WTC11 (cell line): ENCODE results near the gene RPA3. TPM values are rescaled to one million over a fixed set of nuclear protein-coding genes. Genes with fewer than 3 reads are reported as not detected.

Experiments
- ATAC-seq: fragments of 200-7000 bp; cut with Tn5 transposase; 2 replicates; pipeline ENCODE4 v1.10.0; 2021; ENCODE audit warnings: mild to moderate bottlenecking, moderate library complexity
- CTCF ChIA-PET: fragments of 300-600 bp; sonication (Branson Sonifier 250); formaldehyde crosslinking; loops from one replicate; lab custom pipeline; 2021; ENCODE audit warnings: antibody characterized with exemption; lab: Charles Lee
- POLR2A ChIA-PET: fragments of 350-600 bp; sonication (Branson Sonifier 250); formaldehyde crosslinking; loops from one replicate; lab custom pipeline; 2021; ENCODE audit warnings: antibody characterized with exemption; lab: Charles Lee
- DNase-seq: peaks from one replicate; pipeline ENCODE4 v3.0.0; 2021; ENCODE audit warnings: low spot score
- H3K27ac Mint-ChIP-seq: 2 replicates; pipeline ENCODE4 v1.8.0; 2021; ENCODE audit warnings: mixed read lengths
- H3K27me3 Mint-ChIP-seq: 2 replicates; pipeline ENCODE4 v1.8.0; 2021; ENCODE audit warnings: low read depth, mild to moderate bottlenecking, moderate library complexity, mixed read lengths
- H3K36me3 Mint-ChIP-seq: 2 replicates; pipeline ENCODE4 v1.8.0; 2021; ENCODE audit warnings: mixed read lengths
- H3K4me1 Mint-ChIP-seq: 2 replicates; pipeline ENCODE4 v1.8.0; 2022; ENCODE audit warnings: mixed read lengths
- H3K4me3 Mint-ChIP-seq: 2 replicates; pipeline ENCODE4 v1.8.0; 2021; ENCODE audit warnings: mild to moderate bottlenecking, moderate library complexity, mixed read lengths
- H3K9me3 Mint-ChIP-seq: 2 replicates; pipeline ENCODE4 v1.8.0; 2021; ENCODE audit warnings: mixed read lengths
- AFF4 ChIP-seq: sonication (generic); formaldehyde crosslinking; IDR thresholded peaks from 2 replicates; pipeline ENCODE4 v1.8.1; 2023; ENCODE audit warnings: mild to moderate bottlenecking, missing genetic modification reagents, borderline replicate concordance
- ATF3 ChIP-seq: sonication (generic); formaldehyde crosslinking; conservative IDR thresholded peaks from 2 replicates; pipeline ENCODE4 v1.8.1; 2022; ENCODE audit warnings: mild to moderate bottlenecking, missing genetic modification reagents
- ATF6 ChIP-seq: sonication (generic); formaldehyde crosslinking; IDR thresholded peaks from 2 replicates; pipeline ENCODE4 v1.8.1; 2023; ENCODE audit warnings: mild to moderate bottlenecking, missing genetic modification reagents
- E2F5 ChIP-seq: sonication (generic); formaldehyde crosslinking; IDR thresholded peaks from 2 replicates; pipeline ENCODE4 v1.8.1; 2022; ENCODE audit warnings: mild to moderate bottlenecking, moderate library complexity, missing genetic modification reagents
- HMGA2 ChIP-seq: fragments of 250-450 bp; sonication (Bioruptor Pico); IDR thresholded peaks from 2 replicates; pipeline ENCODE4 v1.4.0; 2021; ENCODE audit warnings: mild to moderate bottlenecking, moderate library complexity
- JAZF1 ChIP-seq: fragments of 250-450 bp; sonication (Bioruptor Pico); IDR thresholded peaks from 2 replicates; pipeline ENCODE4 v1.9.0; 2021; ENCODE audit warnings: moderate library complexity, mild to moderate bottlenecking, inconsistent platforms
- MXD4 ChIP-seq: fragments of 250-450 bp; sonication (Bioruptor Pico); IDR thresholded peaks from 2 replicates; pipeline ENCODE4 v1.8.0; 2021; ENCODE audit warnings: mild to moderate bottlenecking, moderate library complexity, borderline replicate concordance
- NFATC4 ChIP-seq: fragments of 250-450 bp; sonication (Bioruptor Pico); IDR thresholded peaks from 2 replicates; pipeline ENCODE4 v1.9.0; 2021; ENCODE audit warnings: mild to moderate bottlenecking
- TEAD1 ChIP-seq: sonication (generic); formaldehyde crosslinking; IDR thresholded peaks from 2 replicates; pipeline ENCODE4 v1.8.0; 2022; ENCODE audit warnings: mild to moderate bottlenecking, missing genetic modification reagents
- TP53 ChIP-seq: sonication (generic); formaldehyde crosslinking; IDR thresholded peaks from 2 replicates; pipeline ENCODE4 v1.8.1; 2023; ENCODE audit warnings: mild to moderate bottlenecking, missing genetic modification reagents
- ZBTB21 ChIP-seq: sonication (generic); formaldehyde crosslinking; IDR thresholded peaks from 2 replicates; pipeline ENCODE4 v1.8.1; 2023; ENCODE audit warnings: mild to moderate bottlenecking, missing genetic modification reagents, borderline replicate concordance
- ZNF121 ChIP-seq: sonication (generic); formaldehyde crosslinking; IDR thresholded peaks from 2 replicates; pipeline ENCODE4 v1.8.0; 2023; ENCODE audit warnings: missing genetic modification reagents
- ZNF138 ChIP-seq: sonication (generic); formaldehyde crosslinking; conservative IDR thresholded peaks from 2 replicates; pipeline ENCODE4 v1.8.1; 2022; ENCODE audit warnings: mild to moderate bottlenecking, moderate library complexity, missing genetic modification reagents
- ZNF263 ChIP-seq: sonication (generic); formaldehyde crosslinking; IDR thresholded peaks from 2 replicates; pipeline ENCODE4 v1.8.1; 2022; ENCODE audit warnings: low read depth, mild to moderate bottlenecking, moderate library complexity, missing genetic modification reagents
- ZNF423 ChIP-seq: fragments of 250-450 bp; sonication (Bioruptor Pico); IDR thresholded peaks from 2 replicates; pipeline ENCODE4 v2.1.2; 2022; ENCODE audit warnings: mild to moderate bottlenecking, moderate library complexity
- total RNA-seq: library from RNA; stranded (reverse); gene quantifications from 3 replicates; pipeline ENCODE4 v1.2.3, GENCODE V29; 2021

RPA3 gene
- total RNA-seq, 1 experiment from 2014 or later, result 97.8 TPM

- no peak for TF ChIP-seq E2F5
- TF ChIP-seq ATF6 (CRISPR knock-in tag), result no peak
- no peak for TF ChIP-seq HMGA2 (CRISPR knock-in tag)
- no peak for TF ChIP-seq ZNF423
Measured at GRCh38 chr7:7687800-7688199, 30.6 kb downstream of the RPA3 start (continued).

DNA sequence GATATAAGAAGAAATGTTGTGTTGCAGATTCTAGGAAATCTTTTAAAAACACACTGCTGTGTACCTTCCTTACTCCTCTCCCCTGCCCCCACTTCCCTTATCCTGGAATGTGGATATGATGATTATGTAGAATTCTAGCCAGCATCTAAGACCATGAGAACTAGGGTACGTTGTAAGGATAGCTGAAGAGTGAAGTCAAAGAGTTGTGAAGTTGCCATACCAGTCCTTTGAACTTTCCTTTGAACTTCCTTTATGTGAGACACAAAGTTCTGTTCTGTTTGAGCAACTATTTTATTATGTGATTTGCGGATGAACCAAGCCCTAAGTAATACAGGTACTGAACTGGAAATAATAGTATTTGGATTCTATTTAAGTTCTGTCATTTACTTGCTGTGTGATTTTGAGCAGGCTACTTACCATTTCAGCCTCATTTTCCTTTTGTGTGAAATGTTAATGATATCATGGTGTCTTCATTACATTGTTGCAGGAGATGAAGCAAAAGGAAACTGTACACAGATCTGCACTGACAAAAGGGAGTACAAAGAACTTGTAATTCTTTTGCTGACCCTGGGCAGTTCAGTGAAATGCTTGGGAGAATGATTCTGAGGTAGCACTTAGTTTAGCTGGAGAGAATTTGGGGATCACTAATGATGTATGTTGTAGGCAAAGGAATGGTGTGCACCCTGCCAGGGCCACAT, 31.4 kb downstream of the RPA3 start:
- Mint-ChIP-seq H3K36me3 (no peaks in the 10 kb centered on the region), H3K9me3 (no peaks in the 10 kb centered on the region), H3K27ac (no peak overlapping the region), H3K27me3 (no peaks in the 10 kb centered on the region; the same call in 1 of the 2 replicates), H3K4me3 (no peak overlapping the region)
- ChIA-PET POLR2A (no interaction called here), CTCF (interaction anchor here (0.6 kb wide), 1 partner anchor 591 kb away, joined by 3 read pairs; no protein-coding TSS in a partner anchor)
- DNase-seq (no peak), ATAC-seq (no peak)
- no peak for TF ChIP-seq MXD4
- TF ChIP-seq AFF4, result no peak
- no peak for TF ChIP-seq ATF3 (CRISPR knock-in tag)
- TF ChIP-seq ZNF138 (CRISPR knock-in tag), result no peak
- TF ChIP-seq ZNF121 (CRISPR knock-in tag), result no peak
- no peak for TF ChIP-seq ZBTB21 (CRISPR knock-in tag)
- TF ChIP-seq ATF6 (CRISPR knock-in tag), result no peak
- no peak for TF ChIP-seq NFATC4 (CRISPR knock-in tag)
- no peak for TF ChIP-seq TEAD1 (CRISPR knock-in tag)
- TF ChIP-seq JAZF1 (CRISPR knock-in tag), result no peak
- TF ChIP-seq TP53 (CRISPR knock-in tag), result no peak
- no peak for TF ChIP-seq ZNF263 (CRISPR knock-in tag)
- TF ChIP-seq, all 79 proteins: peak for 0
- peaks cover 15% of the 10 kb centered on the region for H3K4me1 Mint-ChIP-seq
